HG03432 (cell line): ENCODE results near the gene SEL1L2.
"Not testable (repeated sequence)": the region's sequence is repeated elsewhere in the genome, so short reads cannot be mapped to it uniquely, and the experiment has no call there.

ENCODE experiments used
- ATAC-seq: cut with Tn5 transposase; IDR thresholded peaks from one replicate; pipeline ENCODE4 v1.9.1; 2021; ENCODE audit warnings: mild to moderate bottlenecking, moderate library complexity; ENCODE audit not compliant: unreplicated experiment

The SEL1L2 gene, protein sequence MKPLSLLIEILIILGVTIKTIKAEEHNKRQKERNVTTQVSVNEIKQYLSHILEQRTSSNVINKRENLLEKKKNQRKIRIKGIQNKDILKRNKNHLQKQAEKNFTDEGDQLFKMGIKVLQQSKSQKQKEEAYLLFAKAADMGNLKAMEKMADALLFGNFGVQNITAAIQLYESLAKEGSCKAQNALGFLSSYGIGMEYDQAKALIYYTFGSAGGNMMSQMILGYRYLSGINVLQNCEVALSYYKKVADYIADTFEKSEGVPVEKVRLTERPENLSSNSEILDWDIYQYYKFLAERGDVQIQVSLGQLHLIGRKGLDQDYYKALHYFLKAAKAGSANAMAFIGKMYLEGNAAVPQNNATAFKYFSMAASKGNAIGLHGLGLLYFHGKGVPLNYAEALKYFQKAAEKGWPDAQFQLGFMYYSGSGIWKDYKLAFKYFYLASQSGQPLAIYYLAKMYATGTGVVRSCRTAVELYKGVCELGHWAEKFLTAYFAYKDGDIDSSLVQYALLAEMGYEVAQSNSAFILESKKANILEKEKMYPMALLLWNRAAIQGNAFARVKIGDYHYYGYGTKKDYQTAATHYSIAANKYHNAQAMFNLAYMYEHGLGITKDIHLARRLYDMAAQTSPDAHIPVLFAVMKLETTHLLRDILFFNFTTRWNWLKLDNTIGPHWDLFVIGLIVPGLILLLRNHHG

DNA sequence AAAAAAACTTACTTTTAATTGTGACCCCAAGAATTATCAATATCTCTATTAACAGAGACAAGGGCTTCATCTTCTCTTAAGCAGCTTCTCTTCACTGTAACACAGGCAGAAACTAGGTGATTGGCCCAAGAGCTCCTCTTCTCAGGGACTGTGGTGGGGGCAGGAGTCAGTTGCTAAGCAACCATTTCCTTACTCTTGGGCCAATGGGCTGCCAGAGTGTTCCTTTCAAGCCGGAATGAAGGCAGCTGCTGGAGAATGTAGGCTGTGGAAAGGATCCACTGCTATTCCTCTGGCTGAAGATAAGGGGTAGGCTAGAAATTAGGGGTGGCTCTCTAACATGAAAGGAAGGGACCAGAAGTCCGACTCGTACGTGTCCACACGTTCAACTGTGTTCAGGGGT is at the start of gene SEL1L2:
Gene SEL1L2, minus strand, starts transcription at position 150 of the 400 bp plus-strand sequence. Its CDS starts 80 bp downstream, at position 70.
- ATAC-seq = no peak

DNA sequence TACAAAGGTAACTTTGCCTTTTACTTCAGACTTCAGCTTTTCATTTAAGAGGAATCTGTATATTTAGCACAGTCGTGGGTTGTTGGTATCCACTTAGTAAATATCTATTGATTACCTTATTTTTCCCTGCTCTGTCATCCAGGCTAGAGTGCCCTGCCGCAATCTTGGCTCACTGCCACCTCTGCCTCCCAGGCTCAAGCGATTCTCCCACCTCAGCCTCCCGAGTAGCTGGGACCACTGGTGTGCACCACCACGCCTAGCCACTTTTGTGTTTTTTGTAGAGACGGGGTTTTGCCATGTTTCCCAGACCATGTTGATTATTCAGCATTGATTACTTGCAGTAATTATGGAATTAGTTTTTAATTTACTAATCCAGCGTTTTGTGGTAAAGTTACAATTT is 46.2 kb upstream of the SEL1L2 start:
- ATAC-seq = no peak

DNA sequence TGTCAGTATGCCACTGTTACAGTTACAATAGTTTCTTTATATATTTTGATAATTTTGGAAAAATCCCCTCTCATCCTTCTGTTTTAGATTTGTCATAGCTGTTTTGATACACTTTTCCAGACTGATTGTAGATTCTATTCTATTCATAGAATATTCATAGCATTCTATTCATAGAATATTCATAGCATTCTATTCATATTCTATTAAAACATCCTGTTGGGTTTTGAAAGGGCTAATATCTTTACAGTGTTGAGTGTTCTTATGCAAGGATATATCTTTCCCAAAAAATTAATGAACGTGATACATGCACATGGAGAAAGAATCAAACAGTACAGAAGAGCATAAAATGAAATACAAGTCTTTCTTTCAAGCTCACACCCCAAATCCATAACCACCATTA is 42.9 kb upstream of the SEL1L2 start:
- no peak for ATAC-seq

DNA sequence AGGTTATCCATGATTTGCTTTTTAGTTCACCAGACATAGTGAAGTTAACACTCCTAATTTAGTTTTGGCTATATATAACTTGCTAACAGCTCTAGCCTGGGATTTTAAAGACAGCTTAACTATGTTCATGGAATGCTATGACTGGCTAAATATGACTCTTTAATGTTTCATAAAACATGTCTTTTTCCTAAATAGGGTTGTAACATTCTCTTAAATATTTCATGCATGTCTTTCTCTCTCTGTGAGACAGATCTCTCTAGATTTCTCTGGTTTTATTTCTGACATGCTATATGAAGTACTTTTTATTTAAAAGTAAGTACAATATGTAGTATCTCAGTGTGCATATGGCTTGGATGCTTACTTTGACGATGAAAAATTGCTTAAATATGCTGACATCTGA is 40.6 kb upstream of the SEL1L2 start:
- ATAC-seq = no peak

DNA sequence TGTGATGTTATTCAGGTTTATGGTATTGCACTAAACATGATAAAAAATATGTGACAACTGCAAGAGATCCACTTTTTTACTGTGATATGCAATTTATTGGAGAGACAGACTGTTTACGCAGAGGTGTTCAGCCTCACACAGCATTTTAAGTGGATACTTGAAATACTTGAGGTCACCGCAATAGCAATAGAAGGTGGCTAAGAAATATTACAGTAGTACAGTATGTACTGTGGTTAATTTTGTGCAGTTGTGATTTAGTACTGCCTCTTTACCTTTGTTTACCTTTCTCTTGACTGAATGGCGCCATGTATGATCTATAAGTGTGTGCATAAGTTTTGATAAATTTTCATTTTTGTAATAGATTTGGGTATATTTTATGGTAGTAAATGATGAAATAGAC is 22.3 kb upstream of the SEL1L2 start:
- no peak for ATAC-seq

DNA sequence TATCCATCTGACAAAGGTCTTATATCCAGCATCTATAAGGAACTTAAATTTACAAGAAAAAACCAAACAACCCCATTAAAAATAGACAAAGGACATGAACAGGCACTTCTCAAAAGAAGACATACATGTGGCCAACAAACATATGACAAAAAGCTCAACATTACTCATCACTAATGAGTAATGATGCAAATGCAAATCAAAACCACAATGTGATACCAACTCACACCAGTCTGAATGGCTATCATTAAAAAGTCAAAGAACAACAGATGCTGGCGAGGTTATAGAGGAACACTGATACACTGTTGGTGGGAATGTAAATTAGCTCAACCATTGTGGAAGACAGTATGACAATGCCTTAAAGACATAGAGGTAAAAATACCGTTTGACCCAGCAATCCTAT is 18.8 kb upstream of the SEL1L2 start:
- no peak for ATAC-seq

DNA sequence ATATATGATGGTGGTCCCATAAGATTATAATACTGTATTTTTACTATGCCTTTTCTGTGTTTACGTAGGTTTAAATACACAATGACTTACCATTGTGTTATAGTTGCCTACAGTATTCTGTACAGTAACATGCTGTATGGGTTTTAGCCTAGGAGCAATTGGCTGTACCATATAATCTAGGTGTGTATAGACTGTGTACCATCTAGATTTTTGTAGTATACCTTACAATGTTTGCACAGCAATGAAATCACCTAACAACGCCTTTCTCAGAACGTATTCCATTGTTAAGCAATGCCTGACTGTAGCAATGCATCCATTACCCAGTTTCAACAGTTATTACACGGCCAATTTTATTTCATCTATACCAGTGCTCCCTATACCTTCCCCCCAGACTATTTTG is 15.6 kb upstream of the SEL1L2 start:
- no peak for ATAC-seq

DNA sequence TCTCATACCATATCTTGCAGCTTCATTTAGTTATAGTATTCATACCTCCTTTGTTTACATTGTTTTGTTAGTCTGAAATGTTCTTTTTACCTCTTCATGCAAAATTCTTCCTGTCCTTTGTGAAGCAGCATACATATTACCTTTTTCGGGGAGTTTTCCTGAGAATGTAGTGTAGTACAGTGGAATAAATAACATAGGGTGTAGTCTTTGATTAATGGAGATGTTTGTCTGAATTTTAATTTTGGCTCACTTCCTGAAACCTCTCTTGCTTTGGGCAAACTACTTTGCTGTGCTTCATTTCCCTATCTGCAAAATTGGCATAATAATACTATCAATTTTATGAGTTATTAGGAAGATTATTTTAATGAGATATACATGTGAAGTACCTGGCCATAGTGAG is 10.5 kb upstream of the SEL1L2 start:
- ATAC-seq = no peak

DNA sequence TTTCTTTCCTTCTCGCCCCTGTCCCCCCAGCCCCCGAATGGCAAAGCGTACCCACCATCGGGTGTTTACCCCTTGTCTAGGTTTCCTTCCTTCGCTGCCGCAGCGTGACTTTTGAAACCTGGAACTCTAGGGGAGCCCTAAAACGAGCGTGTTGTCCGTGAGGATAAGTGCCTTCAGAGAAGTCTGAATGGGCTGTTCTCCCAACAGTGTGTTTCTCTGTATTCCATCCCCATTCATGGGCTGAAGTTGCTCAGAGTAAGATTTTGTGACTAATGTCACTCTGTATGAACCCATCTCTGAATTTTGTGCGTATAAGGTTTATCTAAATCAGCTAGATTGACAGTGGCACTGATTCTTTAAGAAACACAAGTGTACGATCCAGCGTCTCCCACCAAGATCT is 5.9 kb upstream of the SEL1L2 start:
- no peak for ATAC-seq

DNA sequence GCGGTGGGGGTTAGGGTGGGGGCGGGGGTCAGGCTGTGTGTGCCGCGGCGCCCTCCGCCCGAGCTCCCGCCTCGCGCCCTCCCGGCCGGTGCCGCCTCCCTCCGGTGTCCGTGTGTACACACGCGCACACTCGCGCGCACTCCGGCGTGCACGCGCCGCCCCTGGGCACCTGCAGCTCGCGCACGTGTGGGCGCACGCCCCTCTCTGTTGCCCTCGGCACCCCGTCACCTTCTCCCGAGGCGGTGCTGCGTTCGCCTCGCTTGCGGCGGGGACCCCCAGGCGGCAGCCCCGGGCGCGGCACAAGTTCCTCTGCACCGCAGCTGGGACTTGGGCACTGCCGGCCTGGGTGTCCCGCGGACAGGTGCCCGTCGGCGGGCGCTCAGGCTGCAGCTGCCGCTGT is 5.4 kb upstream of the SEL1L2 start:
- ATAC-seq = peak; percentile 28

DNA sequence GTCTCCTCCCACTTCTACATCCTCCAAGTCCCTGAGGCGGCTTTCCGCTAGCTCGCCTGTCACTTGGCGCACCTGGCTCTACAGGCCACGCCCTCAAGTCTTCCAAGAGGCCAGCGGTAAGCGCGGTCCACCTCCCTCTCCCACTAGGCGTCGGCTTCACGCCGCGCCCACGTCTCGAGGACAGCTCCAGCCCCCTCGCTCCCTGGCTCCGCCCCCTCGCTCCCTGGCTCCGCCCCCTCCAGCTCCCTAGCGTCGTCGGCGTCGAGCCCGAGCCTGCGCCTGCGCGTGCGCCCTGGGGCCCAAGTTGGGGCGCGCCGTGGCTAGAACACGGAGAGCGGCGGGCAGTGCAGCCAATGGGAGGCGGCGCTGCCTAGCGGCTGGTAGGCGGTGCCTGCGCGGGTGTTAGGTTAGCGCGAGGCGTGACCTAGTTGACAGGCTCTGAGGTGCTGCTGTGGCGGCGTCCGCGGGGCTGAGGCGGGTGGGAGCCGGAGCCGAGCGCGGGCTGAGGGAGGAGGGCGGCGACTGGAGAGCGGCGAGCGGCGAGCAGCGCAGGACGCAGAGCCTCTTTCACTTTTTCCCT is 4.8 kb upstream of the SEL1L2 start, which contains the start of gene MACROD2:
Gene MACROD2, plus strand, starts transcription at position 431 of the 580 bp plus-strand sequence.
- peak; percentile 85 for ATAC-seq

DNA sequence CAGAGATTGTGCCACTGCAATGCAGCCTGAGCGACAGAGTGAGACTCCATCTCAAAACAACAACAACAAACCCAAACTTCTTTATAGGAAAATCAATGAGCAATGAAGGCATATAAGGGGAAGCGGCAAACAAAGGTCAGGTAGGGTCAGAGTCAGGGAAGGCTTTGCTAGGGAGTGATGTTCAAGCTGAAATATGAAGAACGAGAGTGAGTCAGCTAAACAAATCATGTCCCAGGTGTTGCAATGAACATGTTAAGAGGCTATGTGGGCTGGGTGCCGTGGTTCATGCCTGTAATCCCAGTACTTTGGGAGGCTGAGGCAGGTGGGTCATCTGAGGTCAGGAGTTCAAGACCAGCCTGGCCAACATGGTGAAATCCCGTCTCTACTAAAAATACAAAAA is 1.5 kb upstream of the SEL1L2 start:
- not testable (repeated sequence) for ATAC-seq

DNA sequence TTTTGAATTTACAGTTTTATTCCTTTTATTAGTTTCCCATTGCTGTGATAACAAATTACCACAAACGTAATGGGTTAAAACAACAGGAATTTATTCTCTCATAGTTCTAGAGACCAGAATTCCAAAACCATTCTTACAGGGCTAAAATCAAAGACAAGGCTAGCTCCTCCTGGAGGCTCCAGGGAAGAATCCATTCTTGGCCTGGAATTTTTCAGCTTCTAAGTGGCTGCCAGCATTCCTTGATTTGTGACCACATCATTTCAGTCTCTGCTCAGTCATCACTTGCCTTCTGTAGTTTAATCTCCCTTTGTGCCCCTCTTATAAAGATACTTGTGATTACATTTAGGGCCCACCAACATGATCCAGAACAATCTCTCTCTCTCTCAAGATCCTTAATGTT is 897 bp upstream of the SEL1L2 start:
- ATAC-seq = no peak

DNA sequence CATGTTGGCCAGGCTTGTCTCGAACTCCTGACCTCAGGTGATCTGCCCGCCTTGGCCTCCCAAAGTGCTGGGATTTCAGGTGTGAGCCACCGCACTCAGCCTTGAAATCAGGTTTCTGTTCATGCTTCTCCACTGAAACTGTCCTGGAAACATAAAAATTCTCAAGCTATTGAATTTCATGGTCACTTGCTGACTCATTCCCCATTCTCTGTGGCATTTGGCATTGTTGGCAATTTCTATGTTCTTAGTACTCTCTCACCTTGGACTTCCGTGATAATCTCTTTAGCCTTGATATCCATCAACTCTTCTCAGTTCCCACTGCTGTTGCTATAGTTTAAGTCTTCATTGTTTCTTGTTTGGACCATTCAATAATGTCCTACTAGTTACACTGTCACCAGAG is 6.2 kb downstream of the SEL1L2 start:
- ATAC-seq = no peak

DNA sequence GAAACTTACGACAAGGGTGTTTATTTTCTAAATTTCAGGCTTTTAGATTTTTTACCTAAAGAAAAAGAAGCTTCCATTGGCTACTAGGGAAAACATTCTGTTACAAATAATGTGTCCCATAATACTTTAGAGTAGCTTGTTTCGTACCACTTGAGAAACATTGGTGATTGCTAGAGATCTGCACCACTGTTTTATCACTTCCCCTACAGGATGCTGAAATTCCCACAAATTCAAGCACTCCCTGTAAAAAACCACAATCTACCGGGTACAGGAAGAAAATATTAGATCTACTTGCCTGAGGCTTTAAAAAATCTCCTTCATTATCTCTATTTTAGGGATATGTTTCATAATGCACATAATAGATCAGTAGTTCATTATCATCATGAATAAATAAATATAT is 29.9 kb downstream of the SEL1L2 start:
- ATAC-seq = no peak

DNA sequence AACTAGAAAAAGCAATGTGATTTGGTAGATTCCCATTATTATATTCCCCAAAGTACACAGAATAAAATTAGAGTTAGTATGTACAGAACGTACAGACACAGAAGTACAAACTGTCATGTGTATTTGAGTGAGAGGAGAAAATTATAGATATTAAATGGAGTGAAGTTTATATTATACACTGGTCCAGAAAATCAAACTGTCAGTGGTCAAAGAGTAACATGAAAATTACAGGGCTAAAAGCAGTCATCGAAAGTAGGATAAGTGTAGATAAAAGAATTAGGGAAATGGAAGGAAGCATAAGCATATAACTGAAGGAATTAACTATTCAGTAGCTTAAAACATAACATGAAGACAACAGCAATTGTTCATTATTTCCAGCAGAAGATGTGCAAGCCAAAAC is 30.3 kb downstream of the SEL1L2 start:
- ATAC-seq = no peak

DNA sequence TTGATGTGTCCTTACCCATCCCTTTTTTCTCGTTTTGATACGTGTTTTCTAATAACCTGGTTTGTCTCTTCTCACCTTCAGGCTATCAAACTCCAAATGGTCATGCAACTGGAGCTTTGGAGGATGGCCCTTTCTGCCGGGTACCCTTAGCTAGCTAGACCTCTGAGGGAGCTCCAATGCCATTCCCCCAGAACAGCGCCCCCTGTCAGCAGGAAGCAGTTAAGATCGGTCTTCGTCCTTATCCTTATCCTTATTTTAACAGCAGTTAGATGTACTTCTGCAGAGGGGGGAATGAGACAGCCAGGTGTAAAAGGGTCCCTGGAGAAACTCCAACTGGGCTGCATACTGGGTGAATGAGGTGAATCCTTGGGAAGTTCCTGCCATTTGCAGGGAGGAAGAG is 37.2 kb downstream of the SEL1L2 start:
- no peak for ATAC-seq

DNA sequence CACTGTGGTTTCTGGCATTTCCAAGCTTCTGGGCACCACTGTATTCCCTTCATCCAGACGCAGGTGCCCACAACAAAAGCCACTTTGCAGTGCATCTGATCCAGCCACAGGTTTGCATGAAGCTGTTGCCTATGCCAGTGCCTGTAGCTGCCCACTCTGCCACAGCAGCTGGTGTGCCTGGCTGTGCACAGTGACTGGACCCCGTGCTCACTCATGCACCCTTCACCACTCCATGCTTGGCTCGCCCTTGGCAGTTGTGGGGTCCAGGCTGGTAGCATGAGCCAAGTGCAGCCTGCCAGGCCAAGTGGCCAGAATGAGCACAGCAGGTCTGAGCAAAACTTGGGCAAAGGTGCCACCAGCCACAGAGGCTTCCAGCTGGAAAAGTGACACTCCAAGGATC is 42.7 kb downstream of the SEL1L2 start:
- no peak for ATAC-seq

DNA sequence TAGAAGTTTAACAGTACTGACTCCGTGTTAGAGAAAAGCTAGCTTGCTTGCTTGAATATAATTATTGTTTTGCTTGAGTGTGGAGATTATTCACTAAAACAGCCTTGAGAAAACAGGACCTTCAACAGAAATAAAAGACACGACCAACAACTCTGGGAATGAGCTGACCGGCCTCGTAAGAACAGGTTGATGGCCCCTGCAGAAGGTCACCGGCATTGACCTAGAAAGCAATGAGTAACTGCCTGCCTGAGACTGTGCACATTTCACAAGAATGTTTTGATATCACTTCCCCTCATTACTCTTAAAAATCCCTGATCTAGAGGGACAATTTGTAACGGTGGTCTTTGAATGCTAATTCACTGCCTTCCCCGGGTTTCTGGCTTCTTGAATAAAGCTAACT is 49.4 kb downstream of the SEL1L2 start:
- no peak for ATAC-seq

DNA sequence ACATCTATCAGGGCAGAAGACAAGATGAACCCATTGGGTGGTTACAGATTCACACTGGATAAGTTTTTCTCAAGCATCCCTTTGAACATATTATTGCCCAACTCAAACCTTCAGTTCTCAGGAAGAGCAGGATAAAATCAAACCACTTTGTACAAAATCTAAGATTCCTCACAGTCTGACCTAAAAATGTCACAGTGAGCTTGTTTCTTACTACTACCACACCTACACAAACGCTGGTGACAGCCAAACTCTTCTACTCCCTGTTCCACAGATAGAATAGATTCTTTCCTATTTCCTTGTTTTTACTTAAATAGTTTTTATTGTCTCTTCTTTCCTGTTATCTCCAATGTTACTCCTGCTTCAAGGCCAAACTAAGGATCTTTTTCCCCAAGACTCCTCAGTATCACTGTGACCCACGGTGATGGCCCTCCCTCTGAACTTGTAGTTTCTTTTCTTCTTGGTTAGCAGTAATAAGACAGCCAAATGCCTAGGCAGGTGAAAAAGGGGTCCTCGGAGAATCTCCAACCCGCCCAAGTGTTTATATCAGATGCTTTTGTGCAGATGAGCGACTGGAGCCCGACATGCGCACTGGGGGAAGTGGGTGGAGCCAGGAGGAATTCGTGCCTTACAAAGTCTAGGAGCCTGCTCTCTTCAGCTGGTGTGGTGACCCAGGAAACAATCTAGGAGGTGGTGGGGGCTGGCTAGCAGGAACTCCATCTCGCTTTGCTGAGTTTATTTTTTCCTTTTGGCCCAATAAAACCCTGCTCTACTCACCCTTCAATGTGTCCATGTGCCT is 53.4 kb downstream of the SEL1L2 start:
- ATAC-seq = no peak
